Measurements from ENCODE around the gene CUBN.

- TF ChIP-seq CTCF (IDR thresholded peaks at IDR 0.05): no peak
- no peak for TF ChIP-seq POLR2A (IDR thresholded peaks at IDR 0.05)
These were observed 188.5 kb downstream of the CUBN start for GRCh38 chr10:16941067-16941466.
